Activated CD4-positive, CD25-positive, alpha-beta regulatory T cell treated with anti-CD3 and anti-CD28 coated beads, Interleukin-2, amount 50 U/mL, for 16 hours (primary cell): ENCODE results near the gene SLC30A7.
A peak's percentile ranks its signal among the peaks of the same experiment; 100 is the strongest.
"Not testable (repeated sequence)": the region's sequence is repeated elsewhere in the genome, so short reads cannot be mapped to it uniquely, and the experiment has no call there.

Experiments
- DNase-seq: peaks from one replicate; pipeline ENCODE4 v3.0.0-alpha.2; 2020; ENCODE audit warnings: low read depth, low spot score

The SLC30A7 gene, protein sequence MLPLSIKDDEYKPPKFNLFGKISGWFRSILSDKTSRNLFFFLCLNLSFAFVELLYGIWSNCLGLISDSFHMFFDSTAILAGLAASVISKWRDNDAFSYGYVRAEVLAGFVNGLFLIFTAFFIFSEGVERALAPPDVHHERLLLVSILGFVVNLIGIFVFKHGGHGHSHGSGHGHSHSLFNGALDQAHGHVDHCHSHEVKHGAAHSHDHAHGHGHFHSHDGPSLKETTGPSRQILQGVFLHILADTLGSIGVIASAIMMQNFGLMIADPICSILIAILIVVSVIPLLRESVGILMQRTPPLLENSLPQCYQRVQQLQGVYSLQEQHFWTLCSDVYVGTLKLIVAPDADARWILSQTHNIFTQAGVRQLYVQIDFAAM

DNA sequence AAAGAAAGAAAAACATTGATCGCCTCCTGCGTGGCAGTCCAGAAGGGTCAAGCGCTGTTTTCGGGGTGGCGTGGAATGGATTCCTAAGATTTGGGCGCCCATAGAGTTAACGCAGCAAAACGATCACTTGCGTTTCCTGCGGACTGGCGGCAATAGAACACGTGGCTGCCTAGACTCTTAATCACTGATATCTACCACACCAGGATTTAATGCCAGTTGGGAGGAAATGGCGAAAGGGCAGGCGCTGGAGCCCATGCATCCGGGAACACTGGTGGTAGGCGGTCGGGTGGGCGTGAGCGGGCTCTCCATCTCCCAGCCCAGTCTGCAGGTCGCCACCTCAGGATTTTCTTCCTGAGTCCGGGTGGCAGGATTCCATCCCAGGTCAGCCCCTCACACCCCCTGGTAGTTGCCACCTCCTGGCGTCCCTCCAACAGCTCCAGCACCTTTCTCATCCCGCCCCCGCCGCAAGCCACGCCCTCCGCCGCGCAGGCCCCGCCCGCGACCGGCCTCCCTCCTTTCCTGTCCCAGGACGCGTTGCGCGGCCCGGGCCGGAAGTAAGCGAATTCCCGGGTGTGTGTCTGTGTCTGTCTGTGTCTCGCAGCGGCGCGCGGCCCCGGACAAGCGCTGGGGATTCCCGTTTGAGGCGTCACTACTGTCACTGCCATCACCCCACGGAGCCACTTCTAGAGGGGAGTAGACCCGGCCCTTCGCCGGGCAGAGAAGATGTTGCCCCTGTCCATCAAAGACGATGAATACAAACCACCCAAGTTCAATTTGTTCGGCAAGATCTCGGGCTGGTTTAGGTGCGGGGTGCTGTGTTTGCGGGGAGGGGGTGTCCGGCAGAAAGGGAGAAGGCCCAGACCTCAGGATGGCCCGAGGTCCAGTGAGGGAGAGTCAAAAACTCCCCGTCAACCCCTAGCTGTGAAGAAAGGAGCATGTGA, at the start of gene SLC30A7:
SLC30A7 (plus strand) TSS at position 551 of the 941 bp plus-strand sequence; CDS start at position 724, 173 bp downstream.
- peak; percentile 89 for DNase-seq

DNA sequence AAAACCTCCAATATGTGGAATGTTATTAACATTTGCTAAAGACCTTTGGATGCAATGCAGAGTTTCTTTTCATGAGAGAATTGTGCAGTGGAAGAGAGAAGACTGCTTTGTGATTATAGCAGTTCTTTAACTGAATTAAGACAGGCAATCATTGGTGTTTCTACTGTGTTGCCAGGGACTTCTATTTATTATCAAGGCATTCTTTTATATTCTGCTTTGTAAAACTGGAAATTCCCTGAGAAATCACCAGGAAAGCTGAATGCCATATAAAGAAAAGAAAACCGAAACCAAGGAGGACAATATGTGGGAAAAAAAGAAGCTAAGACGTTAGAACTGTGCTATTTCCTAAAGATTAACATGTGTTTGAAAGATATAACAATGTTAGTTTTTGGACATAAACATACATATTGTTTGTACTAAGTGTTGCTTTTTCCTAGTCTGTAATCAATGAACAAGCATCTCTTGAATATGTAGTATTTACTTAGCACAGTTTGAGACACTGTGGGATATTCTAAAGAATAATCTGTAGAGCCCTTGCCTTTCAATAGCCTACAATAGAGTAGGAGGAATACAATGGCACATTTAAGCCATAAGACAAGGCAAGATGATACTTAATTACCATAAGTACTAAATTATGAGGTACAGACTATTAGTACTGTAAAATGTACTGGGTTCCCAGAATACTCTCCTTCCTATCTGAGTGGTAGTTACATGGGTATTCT, 48.4 kb upstream of the SLC30A7 start:
- no peak for DNase-seq

DNA sequence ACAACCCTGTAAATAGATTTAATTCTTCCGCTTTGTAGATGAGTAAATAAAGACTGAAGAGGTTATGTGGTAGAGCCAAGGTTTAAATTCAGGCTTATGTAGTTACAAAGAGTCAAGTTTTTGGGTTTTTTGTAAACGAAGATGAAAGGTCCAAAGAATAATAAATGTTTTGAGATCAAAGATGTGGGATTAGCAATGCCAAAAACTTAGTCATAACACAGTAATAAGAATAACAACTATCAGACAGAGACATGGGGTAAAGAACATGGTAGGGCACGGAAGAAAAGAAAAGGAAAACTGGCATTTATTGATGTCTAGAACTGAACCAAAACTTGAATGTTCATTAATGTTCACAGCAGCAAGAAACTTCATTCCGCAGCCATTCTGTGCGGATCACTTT, 44.2 kb upstream of the SLC30A7 start:
- DNase-seq = no peak

DNA sequence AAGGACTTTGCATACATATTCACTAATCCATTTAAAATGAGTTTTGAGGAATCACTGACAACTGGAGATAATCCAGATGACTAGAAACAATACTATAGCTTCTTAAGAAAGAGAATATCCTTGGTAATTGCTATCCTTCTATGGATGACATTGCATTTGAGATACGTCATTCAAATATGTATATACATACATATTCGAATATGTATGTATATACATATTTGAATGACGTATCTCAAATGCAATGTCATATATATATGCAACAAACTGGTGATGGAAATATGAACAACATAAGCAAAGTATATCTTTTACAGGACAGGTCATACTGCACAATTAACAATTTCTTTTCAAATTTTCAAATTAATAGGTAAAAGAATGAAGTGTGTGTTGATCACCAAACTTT, 42.9 kb upstream of the SLC30A7 start:
- no peak for DNase-seq

DNA sequence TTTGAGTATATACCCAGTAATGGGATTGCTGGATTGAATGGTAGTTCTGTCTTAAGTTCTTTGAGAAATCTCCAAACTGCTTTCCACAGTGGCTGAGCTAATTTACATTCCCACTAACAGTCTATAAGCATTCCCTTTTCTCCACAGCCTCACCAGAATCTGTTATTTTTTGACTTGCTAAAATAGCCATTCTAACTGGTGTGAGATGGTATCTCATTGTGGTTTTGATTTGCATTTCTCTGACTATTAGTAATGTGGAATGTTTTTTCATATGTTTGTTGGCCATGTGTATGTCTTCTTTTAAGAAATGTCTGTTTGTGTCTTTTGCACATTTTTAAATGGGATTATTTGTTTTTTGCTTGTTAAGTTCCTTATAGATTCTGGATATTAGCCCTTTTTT, 40.8 kb upstream of the SLC30A7 start:
- not testable (repeated sequence) for DNase-seq

DNA sequence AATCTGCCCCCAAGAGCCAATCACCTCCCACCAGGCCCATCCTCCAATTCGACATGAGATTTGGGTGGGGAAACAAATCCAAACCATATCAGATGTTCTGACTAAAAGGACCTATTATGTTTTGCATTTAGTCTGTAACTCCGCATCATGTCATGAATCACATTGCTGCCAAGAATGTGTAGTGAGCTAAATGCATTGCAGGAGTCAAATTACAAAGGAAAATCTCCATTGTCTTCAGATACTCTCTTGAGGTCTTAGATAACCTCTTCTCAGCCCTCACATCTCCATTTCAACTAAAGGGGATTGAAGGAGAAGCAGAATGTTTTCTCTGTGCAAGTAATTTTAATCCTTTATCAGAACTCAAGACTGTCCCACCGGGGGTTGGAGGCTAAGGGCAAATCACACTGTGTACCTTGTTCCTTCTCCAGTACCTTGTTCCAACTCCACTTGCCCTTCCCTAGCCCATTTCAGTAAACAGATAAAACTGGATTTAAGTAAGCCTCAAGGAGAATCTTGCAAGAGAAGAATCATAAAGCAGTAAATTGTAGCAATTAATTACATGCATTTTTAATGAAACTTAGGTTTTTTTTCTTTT, 35.4 kb upstream of the SLC30A7 start:
- no peak for DNase-seq

DNA sequence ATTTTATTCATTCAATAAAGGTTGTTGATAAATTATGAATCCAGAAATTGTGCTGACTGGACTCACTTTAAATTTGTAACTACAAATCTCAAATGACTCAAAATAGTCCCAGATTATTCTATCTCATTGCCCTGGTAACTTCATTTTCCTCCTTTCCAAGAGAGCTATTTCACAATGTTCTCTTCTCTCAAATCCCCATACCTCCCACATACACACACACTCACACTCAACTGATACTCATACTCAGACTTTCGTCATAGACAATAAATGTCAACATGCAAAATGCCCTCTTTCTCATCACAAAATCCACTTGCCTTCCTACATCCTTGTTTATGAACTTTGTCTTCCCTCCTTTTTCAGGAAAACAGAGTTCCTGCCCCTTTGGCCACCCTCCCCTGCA, 34.5 kb upstream of the SLC30A7 start:
- no peak for DNase-seq

DNA sequence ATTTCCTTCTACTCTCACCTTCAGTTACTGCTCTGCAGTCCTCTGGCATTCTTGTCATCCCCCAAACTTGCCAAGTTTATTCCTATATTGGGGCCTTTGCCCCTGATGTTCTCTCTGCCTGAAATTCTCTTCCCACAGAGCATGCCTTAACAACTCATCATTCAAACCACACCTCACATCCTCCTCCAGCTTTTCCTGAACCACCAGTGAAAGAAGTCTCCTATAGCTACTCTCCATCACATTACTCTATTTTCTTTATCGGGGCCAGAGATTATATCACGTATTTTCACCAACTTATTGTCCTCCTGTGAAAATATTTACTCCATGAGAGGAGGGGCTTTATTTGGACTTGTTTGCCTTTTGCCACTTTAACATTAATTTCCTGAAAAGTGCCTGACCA, 33.3 kb upstream of the SLC30A7 start:
- no peak for DNase-seq

DNA sequence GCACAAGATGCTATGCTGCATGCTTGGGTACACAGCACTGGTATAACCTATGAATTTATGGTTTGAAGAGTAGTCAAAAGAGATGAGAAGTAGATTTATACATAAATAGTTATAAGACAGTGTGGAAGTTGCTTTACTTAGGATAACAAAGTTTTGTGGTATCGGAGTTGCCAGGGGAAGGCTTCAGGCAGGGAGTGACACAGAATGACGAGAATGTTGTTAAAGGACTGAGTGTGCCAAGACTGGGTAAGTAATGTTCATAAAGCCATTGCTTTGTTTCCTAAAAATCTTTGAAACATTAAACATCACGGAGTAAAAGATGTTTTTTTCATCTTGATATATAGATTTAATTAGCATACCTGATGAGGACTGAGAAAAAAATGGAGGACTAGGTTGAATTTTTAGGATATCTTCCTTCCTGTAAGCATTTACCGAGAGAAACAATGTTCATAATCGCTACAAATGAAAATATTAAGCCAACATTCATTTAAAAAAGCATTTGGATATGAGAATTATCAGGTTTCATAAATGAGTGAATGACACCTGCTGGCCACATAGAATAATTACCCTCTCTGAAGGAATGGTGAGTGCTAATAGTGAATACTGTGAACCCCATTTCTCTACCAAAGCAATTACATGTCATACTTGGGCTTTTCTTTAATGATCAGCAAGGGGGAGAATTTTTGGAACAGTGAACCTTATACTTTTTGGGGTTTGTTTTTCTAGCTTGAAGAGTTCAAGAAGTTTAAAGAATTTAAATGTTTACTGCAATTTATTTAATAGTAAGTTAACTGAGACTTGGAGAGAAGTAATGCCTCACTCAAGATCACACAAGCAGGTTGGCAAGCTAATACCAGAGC, 29.6 kb upstream of the SLC30A7 start:
- DNase-seq = no peak

DNA sequence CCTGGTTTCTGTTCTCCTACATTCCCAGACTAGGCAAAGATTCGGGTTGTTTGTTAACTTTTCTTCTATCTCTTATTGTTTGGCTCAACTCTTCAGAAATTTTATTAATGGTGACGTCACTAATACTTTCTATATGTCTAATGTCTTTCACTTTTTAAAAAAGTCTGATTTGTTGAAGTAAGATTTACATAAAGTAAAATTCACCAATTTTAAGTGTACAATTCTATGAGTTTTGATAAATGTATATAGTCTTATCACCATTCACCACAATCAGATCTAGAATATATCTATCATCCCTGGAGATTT, 29.0 kb upstream of the SLC30A7 start:
- DNase-seq = no peak

DNA sequence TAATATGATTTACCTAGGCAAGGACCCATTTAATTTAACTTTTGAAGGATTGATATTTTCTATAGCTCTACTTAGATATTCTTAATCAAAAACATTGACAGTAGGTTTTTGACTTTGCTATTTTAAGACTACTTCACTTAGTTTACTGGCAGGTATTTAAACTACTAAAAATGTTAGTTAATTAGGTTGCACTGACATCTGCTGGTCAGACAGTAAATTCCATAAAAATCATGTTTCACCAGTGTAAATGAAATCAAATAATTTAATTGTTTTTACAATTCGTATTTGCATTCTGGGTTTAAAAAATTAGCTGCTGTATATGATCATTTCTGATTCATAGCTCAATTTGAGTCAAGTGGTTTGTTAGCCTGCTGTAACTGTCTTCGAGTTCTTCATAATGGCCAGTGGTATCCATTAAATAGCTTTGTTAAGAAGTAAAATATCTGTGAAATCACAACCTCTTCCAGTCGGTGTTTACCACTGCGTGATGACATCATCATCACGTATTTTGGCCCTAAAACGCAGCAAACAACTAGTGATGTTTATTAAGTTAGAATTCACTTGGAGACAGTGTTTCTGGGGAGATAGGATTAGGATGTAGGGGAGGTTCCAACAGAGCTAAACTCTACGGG, 27.4 kb upstream of the SLC30A7 start:
- DNase-seq = no peak

DNA sequence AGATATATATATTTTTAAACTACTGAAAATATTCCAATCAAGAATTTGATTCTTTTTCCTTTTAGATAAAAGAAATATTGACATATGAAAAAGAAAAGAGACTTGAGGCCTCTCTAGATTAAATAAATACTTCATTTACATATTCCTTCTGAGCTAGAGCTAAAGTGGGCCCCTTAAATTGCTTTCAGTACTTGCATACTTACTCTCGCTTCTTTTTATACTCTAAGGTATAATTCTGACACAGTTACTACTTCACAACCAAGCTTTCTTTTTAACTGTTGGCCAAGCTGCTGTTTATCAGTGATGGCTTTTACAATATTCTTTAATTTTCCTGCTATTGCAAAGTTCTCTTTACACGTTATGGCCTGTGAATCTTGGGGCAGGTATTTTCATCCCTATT, 25.9 kb upstream of the SLC30A7 start:
- no peak for DNase-seq

DNA sequence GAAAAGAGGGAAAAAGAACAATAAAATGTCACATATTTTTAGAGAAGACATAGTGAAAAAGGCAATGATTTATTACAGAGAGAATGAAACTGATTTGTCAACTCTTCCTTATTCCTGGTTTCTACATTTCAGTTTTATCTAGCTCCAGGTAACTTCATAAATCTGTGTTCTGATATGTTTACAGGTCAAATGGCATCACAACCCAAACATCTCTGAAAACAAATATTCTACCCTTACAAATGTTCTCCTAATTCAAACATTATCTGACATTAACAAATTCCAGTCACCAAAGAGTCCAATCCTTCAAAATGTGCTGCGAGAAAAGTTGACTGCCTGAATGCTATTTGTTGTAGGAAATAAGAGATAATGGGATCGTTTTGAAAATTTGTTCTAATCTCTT, 21.5 kb upstream of the SLC30A7 start:
- DNase-seq = no peak

DNA sequence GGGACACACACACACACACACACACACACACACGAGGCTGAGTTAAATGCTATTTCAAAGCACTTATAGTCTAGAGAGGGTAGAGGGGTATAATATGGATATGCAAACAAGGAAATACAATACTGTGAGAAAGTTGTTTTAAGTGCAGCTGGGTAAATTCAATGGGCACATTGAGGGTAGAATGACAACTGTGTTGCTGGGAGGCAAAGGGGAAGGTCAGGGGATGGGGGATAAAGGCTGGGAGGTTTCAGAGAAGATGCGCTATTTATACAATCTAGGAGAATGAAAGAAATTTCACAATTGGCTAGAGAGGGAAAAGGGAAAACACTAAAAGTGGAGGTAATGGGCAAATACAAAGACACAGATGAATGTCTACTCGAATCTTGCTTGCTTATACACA, 20.7 kb upstream of the SLC30A7 start:
- no peak for DNase-seq

DNA sequence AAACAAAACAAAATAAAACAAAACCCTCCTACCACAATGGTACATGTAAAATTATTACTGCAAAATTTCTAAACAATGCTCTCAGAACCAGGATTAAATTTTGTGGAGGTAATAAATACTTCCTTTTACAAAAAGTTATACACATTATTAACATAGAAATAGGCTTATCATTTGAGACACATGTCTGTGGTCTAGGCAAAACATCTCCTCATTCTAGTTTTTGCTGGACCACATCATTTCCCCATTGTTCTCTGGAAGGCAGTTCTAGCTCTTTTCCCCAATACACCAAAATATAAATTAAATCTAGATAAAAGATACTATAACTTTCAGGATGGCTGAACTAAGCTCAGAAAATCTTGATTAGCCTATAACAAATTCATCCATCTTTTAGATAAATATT, 19.6 kb upstream of the SLC30A7 start:
- DNase-seq = no peak

DNA sequence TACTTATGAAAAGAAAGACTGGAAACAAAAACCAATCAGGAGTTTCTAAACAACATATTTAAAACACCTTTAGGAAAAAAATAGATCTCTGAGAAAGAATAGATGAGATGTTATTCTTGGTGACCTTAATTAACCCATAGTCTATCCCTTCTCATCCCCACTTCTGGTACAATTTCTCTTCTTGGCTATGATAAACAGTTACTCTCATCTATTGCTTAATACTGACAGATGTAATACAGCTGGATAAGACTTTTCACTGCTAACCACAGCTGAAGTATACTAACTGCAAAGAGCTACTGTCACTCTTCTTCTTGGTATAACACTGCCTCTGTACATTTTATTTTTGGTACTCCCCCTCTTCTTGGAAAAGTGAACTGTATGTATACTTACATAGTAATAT, 16.5 kb upstream of the SLC30A7 start:
- DNase-seq = no peak

DNA sequence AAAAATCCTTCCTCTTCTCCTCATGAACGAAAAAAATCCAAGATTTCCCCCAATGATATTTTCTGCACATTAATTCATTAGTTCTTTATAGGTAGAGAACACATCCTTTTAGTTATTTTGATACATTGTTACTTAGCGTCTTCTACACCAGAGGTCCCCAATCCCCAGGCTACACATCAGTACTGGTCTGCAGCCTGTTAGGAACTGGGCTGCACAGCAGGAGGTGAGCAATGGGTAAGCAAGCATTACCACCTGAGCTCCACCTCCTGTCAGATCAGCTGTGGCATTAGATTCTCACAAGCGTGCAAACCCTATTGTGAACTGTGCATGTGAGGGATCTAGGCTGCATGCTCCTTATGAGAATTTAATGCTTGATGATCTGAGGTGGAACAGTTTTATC, 14.2 kb upstream of the SLC30A7 start:
- DNase-seq = no peak

DNA sequence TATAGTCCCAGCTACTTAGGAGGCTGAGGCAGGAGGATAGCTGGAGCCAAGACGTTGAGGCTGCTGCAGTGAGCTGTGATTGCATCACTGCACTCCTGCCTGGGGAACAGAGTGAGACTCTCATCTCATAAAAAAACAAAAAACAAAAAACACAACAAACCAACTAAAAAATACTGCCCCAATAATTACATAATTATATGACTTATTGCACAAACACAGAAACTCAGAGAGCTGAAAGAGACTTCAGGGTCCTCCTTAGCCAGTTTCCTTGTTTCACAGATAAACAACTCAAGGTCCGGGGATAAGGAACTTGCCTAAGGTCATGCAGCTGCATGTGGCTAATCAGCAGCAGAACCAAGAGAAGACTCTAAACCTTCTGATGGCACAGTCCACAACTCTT, 13.2 kb upstream of the SLC30A7 start:
- no peak for DNase-seq

DNA sequence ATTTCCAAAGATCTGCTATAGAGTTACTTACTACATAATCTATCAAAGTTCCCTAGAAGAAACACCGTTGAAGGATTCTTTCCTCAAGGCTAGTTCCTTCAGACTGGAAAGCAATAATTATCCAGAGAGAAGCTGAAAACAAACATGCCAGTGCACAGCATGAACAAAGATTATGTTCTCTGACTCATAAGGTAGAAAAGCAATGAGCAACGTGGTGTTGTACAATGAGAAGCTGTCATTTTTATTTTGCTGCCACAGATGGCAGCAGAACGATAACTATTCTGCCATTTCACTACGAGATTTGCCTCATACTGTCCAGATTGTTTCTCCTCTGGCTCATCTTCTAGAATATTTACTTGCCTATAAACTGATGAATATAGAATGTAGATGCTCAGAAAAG, 11.9 kb upstream of the SLC30A7 start:
- no peak for DNase-seq

DNA sequence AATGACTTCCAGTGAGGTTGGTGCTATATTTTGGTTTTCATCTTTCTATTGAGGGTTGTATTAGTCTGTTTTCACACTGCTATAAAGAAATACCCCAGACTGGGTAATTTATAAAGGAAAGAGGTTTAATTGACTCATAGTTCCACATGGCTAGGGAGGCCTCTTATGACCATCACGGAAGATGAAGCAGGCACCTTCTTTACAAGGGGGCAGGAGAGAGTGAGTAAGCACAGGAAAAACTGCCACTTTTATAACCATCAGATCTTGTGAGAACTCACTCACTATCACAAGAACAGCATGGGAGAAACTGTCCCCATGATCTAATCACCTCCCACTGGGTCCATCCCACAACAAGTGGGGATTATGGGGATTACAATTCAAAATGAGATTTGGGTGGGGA, 6.9 kb upstream of the SLC30A7 start:
- DNase-seq = not testable (repeated sequence)
